Sigmoid colon (tissue), 4 donors: ENCODE data around the gene PEAK1.

ENCODE experiments used
- CTCF ChIP-seq, 4 experiments: fragments of 450-650 bp in 3 of 4; fragments of 200-600 bp in 1 of 4; IDR thresholded peaks; one replicate each; pipeline ENCODE4 v1.5.1; 2016 to 2019; ENCODE audit warnings: antibody characterized with exemption in 4 of 4, mild to moderate bottlenecking in 3 of 4, moderate library complexity in 2 of 4
- POLR2A ChIP-seq, 2 donors: fragments of 450-650 bp; IDR thresholded peaks; one replicate each; pipeline ENCODE4 v1.6.1; 2016; ENCODE audit warnings: antibody characterized with exemption in 2 of 2, mild to moderate bottlenecking in 2 of 2, moderate library complexity in 2 of 2
- POLR2AphosphoS5 ChIP-seq, 4 donors: sonication (generic); formaldehyde crosslinking; IDR thresholded peaks; one replicate each; pipeline ENCODE4 v1.6.1; 2017; ENCODE audit warnings: antibody characterized with exemption in 4 of 4

- no peak for TF ChIP-seq CTCF (IDR thresholded peaks at IDR 0.05)
- TF ChIP-seq POLR2A (IDR thresholded peaks at IDR 0.05), result no peak
- TF ChIP-seq POLR2AphosphoS5 (IDR thresholded peaks at IDR 0.05), result no peak
Observed at GRCh38 chr15:77312523-77312922, 107.4 kb downstream of the PEAK1 start.
